Measurements from ENCODE around the gene RINL.

Gene RINL

GRCh38 chr19:38877781-38878574 is at the start of gene RINL:
TSS of gene RINL (minus strand) at chr19:38878275. CDS start at chr19:38876742, 1,533 bp downstream.
- in situ Hi-C loops (cut with HindIII; ENCODE audit: low sequenced_read_pairs) = no loop called here

- in situ Hi-C loops (cut with HindIII; ENCODE audit: low sequenced_read_pairs) = loop anchor here (25.0 kb wide), 1 partner anchor 162 kb away; the partner anchor contains the start of gene LGALS7
Measured at GRCh38 chr19:38924388-38924787, 46.3 kb upstream of the RINL start.

GRCh38 chr19:38922482-38922881 is 44.4 kb upstream of the RINL start:
- in situ Hi-C loops (cut with HindIII; ENCODE audit: low sequenced_read_pairs) = loop anchor here (25.0 kb wide), 1 partner anchor 160 kb away; the partner anchor contains the start of gene LGALS7

- in situ Hi-C loops (cut with HindIII; ENCODE audit: low sequenced_read_pairs) = loop anchor here (25.0 kb wide), 1 partner anchor 159 kb away; the partner anchor contains the start of gene LGALS7
Measured at GRCh38 chr19:38921420-38922274, 43.6 kb upstream of the RINL start.

- in situ Hi-C loops (cut with HindIII; ENCODE audit: low sequenced_read_pairs) = loop anchor here (25.0 kb wide), 1 partner anchor 159 kb away; the partner anchor contains the start of gene LGALS7
Measured at GRCh38 chr19:38920602-38921419, 42.7 kb upstream of the RINL start.

GRCh38 chr19:38919837-38920601 is 41.9 kb upstream of the RINL start:
- in situ Hi-C loops (cut with HindIII; ENCODE audit: low sequenced_read_pairs) = loop anchor here (25.0 kb wide), 1 partner anchor 158 kb away; the partner anchor contains the start of gene LGALS7

- in situ Hi-C loops (cut with HindIII; ENCODE audit: low sequenced_read_pairs) = loop anchor here (25.0 kb wide), 1 partner anchor 156 kb away; the partner anchor contains the start of gene LGALS7
Measured at GRCh38 chr19:38918526-38918925, 40.5 kb upstream of the RINL start.

GRCh38 chr19:38917921-38918491 is 39.9 kb upstream of the RINL start:
- in situ Hi-C loops (cut with HindIII; ENCODE audit: low sequenced_read_pairs) = loop anchor here (25.0 kb wide), 1 partner anchor 156 kb away; the partner anchor contains the start of gene LGALS7

- in situ Hi-C loops (cut with HindIII; ENCODE audit: low sequenced_read_pairs) = loop anchor here (25.0 kb wide), 1 partner anchor 155 kb away; the partner anchor contains the start of gene LGALS7
Measured at GRCh38 chr19:38917516-38917915, 39.4 kb upstream of the RINL start.

GRCh38 chr19:38915329-38916321 is 37.5 kb upstream of the RINL start:
- in situ Hi-C loops (cut with HindIII; ENCODE audit: low sequenced_read_pairs) = loop anchor here (25.0 kb wide), 1 partner anchor 153 kb away; the partner anchor contains the start of gene LGALS7

GRCh38 chr19:38913958-38914357 is 35.9 kb upstream of the RINL start:
- in situ Hi-C loops (cut with HindIII; ENCODE audit: low sequenced_read_pairs) = loop anchor here (25.0 kb wide), 1 partner anchor 152 kb away; the partner anchor contains the start of gene LGALS7

- in situ Hi-C loops (cut with HindIII; ENCODE audit: low sequenced_read_pairs) = loop anchor here (25.0 kb wide), 1 partner anchor 151 kb away; the partner anchor contains the start of gene LGALS7
Measured at GRCh38 chr19:38912600-38913514, 34.8 kb upstream of the RINL start.

- in situ Hi-C loops (cut with HindIII; ENCODE audit: low sequenced_read_pairs) = loop anchor here (25.0 kb wide), 1 partner anchor 149 kb away; the partner anchor contains the start of gene LGALS7
Measured at GRCh38 chr19:38911388-38912001, 33.4 kb upstream of the RINL start.

- in situ Hi-C loops (cut with HindIII; ENCODE audit: low sequenced_read_pairs) = loop anchor here (25.0 kb wide), 1 partner anchor 148 kb away; the partner anchor contains the start of gene LGALS7
Measured at GRCh38 chr19:38910488-38910887, 32.4 kb upstream of the RINL start.

GRCh38 chr19:38908911-38909310 is 30.8 kb upstream of the RINL start:
- in situ Hi-C loops (cut with HindIII; ENCODE audit: low sequenced_read_pairs) = loop anchor here (25.0 kb wide), 1 partner anchor 147 kb away; the partner anchor contains the start of gene LGALS7

GRCh38 chr19:38907670-38908069 is 29.6 kb upstream of the RINL start:
- in situ Hi-C loops (cut with HindIII; ENCODE audit: low sequenced_read_pairs) = loop anchor here (25.0 kb wide), 1 partner anchor 145 kb away; the partner anchor contains the start of gene LGALS7
